GM11168 (cell line): ENCODE data around the gene NTN3.

ENCODE experiments used
- in situ Hi-C: fragments of 300-500 bp; cut with MboI; formaldehyde crosslinking; loops from one replicate; pipeline ENCODE4 v1.12.0; 2022; ENCODE audit warnings: low sequenced_read_pairs; ENCODE audit not compliant: unreplicated experiment

NTN3 gene

DNA sequence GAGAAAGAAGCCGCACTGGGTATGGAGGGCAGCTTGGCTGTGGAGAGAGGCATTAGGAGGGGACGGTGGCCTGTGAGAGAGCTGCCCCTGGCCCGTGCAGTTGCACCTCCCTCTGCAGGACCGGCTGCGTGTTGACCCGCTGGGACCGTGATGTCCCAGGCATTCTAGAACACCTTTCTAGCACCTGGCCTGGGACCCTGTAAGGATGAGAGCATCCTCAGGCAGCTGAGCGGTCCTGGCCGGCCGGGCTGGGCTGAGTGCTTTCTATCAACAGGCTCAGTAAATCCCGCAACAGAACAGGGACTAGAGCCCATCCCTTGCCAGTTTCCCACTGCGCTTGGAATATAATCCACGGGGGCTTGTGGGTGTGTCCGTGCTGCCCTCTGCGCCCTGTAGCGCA, 18.5 kb downstream of the NTN3 start:
- in situ Hi-C loops = loop anchor here (10.0 to 25.0 kb wide), 3 partner anchors 55 to 477 kb away; partner anchors contain the start of genes ABCA3, NPW and ZNF598

DNA sequence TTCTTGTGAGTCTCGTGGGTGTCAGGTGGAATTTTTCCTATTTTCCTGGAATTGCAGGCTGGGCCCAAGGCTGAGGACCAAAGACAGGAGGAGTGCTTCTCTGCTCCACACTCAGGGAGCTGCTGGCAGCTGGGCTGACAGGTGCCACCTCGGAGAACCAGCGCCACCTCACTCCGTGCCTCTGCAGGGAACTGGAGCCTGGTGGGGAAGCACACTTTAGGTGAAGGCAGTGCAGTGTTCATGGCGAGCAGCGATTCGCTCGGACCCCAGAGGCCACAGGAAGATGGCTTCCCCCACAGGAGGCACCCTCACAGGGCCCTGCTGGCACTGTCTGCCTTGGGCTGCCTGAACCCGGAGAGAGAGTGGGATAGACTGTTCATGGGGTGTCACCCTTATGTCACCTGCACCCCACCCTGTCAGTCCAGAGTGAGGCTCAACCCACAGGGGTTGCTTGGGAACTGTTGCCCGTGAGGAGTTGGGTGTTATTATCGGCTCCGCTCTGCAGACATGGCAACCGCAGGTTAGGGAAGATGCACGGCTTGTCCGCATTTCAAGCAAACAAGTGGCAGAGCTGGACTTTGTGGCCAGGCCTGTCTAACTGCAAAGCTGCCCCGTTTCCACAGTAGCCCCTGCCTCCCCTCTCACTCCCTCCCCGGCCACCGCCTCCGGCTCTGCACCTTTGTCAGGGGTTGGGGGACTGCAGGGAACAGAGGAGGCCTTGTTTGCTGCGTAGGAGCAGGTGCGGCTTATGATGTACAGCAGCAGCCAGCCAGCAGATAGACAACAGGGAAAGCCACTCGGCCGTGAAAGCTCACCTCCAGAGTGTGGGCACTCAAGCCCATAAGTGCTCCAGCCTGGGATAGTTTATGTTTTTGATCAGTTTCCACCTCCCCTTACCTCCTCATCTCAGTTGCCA, 19.4 kb downstream of the NTN3 start:
- in situ Hi-C loops = loop anchor here (25.0 kb wide), 2 partner anchors 153 to 478 kb away; partner anchors contain the start of genes ABCA3, NPW and ZNF598

DNA sequence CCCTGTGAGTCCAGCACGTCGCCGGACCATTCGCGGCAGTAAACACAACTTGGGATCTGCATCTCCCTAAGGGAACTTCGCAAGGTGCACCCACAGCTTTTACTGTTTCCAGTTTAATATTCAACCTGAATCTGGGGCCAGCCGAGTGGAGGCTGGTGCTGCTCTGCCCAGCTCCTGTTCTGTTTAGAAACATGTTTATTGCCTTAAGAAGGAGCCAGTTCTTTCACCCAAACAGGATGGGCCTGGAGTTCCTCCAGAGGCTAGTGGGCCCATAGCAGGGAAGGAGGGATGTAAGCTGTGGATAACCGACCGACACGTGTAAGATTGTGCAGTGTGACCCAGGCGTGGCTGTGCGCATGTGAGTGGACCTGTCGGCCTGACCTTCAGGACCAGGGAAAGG, 21.2 kb downstream of the NTN3 start:
- in situ Hi-C loops = loop anchor here (25.0 kb wide), 2 partner anchors 155 to 480 kb away; partner anchors contain the start of genes ABCA3, NPW and ZNF598

DNA sequence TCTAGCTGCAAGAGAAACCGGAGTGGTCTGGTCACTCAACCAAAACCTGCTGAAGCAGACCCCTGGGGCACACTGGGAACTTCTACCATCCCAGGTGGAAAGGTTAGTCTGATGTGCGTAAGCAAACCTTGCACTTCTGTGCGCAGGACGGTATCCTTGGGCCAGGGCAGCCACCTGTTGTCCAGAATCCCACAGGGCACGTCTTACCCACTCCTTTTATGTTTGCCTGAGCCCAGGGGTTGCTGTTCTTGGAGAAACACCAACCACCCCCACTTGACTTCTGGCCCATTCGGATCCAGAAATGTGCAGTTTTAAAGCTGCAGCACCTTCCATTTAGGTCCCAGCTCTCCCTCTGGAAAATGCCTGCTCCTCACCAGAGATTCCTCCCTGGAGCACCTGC, 22.5 kb downstream of the NTN3 start:
- in situ Hi-C loops = loop anchor here (25.0 kb wide), 2 partner anchors 156 to 481 kb away; partner anchors contain the start of genes ABCA3, NPW and ZNF598

DNA sequence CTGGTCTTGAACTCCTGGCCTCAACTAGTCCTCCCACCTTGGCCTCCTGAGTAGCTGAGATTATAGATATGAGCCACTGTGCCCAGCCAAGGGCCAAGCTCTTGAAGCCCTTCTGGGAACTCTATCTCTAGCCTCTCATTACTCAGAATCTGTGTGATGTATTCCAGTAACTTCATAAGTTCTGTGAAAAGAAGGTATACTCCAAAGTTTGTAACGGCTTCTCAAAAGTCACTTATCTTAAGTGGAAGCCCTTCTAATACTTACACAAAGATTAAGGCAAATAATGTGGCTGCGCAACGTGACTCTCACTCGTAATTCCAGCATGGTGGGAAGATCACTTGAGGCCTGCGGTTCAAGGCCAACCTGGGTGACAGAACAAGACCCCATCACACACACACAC, 23.5 kb downstream of the NTN3 start:
- in situ Hi-C loops = loop anchor here (25.0 kb wide), 2 partner anchors 157 to 482 kb away; partner anchors contain the start of genes ABCA3, NPW and ZNF598

DNA sequence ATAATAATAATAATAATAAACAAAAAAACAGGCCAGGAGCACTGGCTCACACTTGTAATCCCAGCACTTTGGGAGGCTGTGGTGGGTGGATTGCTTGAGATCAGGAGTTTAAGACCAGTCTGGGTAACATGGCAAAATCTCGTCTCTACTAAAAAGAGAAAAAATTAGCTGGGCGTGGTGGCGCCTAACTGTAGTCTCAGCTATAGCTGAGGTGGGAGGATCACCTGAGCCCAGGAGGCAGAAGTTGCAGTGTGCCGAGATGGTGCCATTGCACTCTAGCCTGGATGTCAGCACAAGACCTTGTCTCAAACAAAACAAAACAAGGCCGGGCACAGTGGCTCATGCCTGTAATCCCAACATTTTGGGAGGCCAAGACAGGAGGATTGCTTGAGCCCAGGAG, 23.9 kb downstream of the NTN3 start:
- in situ Hi-C loops = loop anchor here (25.0 kb wide), 2 partner anchors 158 to 483 kb away; partner anchors contain the start of genes ABCA3, NPW and ZNF598

DNA sequence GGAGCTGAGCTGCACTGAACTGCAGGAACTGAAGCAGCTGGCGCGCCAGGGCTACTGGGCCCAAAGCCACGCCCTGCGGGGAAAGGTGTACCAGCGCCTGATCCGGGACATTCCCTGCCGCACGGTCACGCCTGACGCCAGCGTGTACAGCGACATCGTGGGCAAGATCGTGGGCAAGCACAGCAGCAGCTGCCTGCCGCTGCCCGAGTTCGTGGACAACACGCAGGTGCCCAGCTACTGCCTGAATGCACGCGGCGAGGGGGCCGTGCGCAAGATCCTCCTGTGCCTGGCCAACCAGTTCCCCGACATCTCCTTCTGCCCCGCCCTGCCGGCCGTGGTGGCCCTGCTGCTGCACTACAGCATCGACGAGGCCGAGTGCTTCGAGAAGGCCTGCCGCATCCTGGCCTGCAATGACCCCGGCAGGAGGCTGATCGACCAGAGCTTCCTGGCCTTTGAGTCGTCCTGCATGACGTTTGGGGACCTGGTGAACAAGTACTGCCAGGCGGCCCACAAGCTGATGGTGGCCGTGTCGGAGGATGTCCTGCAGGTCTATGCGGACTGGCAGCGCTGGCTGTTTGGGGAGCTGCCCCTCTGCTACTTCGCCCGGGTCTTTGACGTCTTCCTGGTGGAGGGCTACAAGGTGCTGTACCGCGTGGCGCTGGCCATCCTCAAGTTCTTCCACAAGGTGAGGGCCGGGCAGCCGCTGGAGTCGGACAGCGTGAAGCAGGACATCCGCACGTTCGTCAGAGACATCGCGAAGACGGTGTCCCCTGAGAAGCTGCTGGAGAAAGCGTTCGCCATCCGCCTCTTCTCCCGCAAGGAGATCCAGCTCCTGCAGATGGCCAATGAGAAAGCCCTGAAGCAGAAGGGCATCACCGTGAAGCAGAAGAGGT, 25.4 kb downstream of the NTN3 start:
- in situ Hi-C loops = loop anchor here (25.0 kb wide), 2 partner anchors 159 to 484 kb away; partner anchors contain the start of genes ABCA3, NPW and ZNF598

DNA sequence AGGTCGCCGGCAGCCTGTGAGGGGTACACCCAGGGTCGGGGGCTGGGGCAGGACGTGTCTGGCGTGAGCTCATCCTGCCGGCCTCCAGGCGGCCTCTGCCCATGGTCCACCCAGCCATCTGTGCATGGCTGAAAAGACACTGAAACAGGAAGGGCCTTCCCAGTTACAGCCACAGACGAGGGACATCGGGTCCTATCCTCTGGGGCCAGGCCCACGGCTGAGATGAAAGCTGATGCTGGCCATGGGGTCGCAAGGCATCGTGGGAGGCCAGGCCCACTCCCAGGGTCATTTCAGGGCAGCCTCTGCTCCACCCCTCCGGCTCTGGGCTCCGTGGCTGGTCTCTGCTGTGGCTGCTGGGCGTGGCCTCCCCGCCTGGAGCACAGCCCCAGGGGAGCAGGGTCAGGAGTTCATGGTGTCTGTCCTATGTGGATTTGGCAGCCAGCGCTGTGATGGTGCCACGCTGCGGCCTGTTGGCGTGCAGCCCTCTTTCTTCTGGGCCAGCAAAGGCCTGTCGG, 26.1 kb downstream of the NTN3 start:
- in situ Hi-C loops = loop anchor here (25.0 kb wide), 2 partner anchors 160 to 485 kb away; partner anchors contain the start of genes ABCA3, NPW and ZNF598

DNA sequence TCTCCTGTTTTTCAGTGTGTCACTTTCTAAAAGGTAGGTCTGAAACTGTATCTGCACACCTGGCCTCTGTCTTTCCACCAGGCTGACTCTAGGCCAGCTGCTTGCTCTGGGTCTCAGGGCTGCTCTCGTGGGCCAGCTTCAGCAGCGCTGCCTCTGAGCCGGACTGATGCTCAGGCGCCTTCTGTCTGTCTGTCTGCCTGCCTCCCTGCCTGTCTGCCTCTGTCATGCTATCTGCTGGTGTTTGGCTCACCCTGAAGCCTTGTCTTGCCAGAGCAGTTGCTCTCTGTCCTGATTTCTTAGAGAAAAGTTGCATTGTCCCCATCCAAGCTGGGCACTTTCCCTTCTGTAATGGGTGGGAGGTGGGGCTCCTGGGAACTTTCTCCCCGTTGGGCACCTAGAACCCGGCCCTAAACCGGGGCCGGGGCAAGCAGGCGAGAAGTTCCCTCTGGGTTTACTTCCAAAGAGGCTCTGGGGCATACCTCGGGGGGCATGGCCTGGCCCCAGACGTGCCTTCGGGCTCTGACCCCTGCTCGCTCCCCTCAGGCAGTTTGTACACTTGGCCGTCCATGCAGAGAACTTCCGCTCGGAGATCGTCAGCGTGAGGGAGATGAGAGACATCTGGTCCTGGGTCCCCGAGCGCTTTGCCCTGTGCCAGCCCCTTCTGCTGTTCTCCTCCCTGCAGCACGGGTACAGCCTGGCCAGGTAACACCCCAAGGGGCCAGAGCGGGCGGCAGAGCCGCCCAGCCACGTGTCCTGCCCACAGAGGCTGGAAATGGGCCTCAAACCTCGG, 26.8 kb downstream of the NTN3 start:
- in situ Hi-C loops = loop anchor here (25.0 kb wide), 2 partner anchors 161 to 486 kb away; partner anchors contain the start of genes ABCA3, NPW and ZNF598

DNA sequence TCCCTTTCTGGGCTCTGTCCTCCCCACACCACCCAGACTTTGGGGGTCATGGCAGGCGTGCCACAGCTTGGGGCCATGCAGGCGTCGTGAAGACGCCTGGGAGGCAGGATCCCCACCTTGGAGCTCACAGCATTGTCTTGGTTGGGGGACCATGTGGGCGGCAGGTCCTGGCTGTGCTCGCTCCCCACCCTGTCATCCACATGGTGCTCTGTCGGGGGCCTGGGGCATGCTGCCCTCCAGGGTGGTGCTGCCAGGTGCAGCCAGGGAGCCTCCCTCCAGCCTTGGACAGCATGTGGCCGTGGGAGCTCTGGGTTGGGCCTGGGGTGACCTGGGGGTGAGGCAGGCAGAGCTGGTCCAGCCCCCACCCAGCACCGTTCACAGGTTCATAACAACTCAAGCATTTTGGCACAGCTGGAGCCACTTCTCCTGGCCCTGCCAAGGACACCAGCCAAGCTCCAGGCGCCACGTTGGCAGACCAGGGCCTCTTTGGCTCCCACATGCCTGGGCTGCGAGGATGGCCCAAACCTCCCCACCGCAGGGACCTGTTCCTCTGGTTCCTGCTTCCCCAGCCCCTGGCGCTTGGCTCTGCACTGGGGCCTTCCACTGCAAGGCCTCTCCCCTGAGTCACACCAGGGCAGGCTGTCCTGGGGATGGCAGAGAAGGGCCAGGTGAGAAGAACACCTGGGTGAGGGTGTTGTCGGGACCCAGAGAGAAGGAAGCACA, 27.6 kb downstream of the NTN3 start:
- in situ Hi-C loops = loop anchor here (25.0 kb wide), 2 partner anchors 161 to 486 kb away; partner anchors contain the start of genes ABCA3, NPW and ZNF598

DNA sequence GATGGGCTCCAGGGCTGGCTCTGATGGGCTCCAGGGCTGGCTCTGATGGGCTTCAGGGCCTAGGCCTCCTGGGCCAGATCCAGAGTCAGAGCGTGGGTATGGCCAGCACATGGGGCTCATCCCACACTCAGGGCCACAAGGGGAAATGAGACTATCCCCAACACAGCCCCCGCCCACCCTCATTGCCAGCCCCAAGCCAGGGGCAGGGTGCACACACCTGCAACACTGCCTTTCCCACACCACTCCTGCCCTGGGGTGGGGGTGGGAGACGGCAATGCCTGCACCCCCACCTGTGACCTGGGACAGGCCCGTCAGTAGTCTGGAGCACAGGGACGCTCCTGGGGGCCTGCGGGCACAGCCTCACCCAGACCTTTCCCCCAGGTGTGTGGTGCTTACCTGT, 28.4 kb downstream of the NTN3 start:
- in situ Hi-C loops = loop anchor here (25.0 kb wide), 2 partner anchors 162 to 487 kb away; partner anchors contain the start of genes ABCA3, NPW and ZNF598

DNA sequence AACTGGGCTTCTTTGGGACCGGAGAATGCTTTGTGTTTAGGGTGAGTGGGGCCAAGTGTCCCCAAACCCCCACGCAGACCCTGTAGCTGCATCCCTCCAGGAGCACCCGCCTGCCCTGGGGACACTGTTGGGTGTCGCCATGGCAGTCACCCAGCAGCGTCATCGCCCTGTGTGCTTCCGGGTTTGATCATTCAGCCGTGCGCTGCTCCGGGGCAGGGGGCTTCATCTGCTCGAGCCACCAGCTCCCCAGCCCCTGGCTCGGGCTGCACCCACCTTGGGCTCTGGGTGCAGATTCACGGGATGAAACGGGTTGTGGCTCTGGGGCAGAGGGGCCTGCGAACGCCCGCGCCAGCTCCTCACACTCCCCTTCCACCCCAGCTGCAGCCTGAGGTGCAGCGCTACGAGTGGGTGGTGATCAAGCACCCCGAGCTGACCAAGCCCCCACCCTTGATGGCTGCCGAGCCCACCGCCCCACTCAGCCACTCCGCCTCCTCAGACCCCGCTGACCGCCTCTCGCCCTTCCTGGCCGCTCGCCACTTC, 28.9 kb downstream of the NTN3 start:
- in situ Hi-C loops = loop anchor here (25.0 kb wide), 2 partner anchors 163 to 488 kb away; partner anchors contain the start of genes ABCA3, NPW and ZNF598

DNA sequence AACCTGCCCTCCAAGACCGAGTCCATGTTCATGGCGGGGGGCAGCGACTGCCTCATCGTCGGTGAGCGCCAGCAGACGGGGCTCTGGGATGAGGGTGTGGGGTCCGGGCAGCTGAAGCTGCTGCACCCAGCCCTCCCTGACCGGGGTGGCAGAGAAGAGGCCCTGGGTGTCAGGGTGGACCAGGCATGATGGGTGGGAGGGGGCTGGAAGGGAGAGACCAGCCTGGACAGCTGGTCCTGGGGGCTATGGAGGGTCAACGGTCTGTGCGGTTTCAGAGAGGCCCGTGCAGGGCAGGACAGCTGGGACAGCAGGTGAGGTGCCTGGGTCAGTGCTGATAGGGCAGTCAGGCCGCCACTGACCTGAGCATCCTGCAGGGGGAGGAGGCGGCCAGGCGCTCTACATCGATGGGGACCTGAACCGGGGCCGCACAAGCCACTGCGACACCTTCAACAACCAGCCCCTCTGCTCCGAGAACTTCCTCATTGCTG, 29.4 kb downstream of the NTN3 start:
- in situ Hi-C loops = no loop called here

DNA sequence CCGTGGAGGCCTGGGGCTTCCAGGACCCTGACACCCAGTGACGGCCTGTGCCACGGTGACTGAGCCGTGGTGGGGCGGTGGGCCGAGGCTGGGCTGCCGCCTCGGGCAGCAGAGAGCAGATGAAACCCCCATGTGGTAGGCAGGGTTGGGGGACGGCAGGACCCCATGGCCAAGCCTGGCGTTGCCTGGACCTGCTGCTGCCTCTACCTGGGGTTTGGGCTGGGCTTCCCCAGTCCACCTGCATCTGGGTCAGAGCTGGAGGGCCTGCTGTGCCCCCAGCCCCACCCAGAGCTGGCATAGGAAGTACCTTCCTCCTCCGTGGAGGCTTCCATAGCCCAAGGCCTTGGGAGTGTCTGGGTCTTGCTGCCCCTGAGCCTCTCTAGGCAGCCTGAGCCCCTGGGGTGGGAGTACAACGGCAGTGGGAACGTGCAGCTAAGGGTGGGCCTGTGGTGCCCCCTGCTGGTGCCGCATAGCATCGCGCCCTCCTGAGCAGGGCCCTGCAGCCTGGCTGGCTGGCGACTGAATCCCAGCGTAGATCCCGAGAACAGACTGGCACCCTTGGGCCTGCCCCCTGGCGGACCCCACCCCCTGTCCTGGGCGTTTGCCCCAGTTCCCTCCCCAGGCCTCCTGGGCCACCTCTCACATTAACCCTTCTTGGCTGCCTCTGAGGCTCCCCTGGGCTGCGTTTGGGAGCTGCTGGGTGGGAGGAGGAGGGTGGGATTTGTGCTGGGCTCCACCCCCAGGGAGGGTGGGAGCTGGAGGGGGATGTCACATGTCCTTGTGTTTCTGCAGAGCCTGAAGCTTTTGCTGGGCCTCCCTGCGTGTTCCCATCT, 30.0 kb downstream of the NTN3 start:
- in situ Hi-C loops = no loop called here

DNA sequence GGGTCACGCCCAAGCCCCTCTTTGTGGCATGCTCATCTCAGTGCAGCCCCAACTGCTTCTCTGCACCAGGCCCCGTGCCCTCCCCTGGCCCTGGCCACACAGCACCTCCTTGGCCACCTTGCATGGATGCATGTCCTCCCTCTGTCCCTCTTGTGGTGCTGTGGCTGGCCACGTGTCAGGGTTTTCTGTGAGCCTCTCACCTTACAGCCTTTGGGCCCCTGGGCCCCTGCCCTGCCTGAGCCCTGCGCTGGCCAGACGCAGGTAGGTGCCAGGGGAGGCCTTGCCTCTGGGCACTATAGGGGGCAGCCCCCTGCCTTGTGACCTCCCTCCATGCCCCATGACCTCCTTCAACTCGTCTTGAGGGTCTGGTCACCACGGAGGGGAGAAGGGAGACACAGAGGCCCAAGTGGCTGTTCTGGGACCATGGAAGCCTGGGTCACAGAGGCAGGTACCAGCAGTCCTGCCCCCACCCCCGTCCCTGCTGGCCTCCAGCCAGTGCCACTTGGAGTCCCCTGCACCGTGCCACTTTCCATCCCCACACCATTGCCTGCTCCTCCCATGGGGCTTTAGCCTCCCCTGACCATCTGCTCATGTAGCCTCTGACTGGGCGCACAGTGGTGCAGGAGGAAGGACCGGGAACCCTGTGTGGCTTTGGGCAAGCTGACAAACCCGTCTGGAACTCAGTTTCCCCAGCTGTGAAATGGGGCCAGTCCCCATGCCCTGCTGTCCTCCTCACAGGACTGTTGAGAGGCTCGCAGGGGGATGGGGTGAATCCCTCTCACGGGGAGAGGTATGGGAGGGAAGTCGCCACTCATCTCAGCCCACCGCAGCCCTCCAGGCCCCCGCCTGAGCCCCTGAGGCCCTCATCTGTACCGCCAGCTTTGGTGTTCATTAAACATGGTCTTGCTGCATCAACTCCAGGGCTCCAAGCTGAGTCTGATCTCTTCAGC, 31.1 kb downstream of the NTN3 start:
- in situ Hi-C loops = no loop called here

DNA sequence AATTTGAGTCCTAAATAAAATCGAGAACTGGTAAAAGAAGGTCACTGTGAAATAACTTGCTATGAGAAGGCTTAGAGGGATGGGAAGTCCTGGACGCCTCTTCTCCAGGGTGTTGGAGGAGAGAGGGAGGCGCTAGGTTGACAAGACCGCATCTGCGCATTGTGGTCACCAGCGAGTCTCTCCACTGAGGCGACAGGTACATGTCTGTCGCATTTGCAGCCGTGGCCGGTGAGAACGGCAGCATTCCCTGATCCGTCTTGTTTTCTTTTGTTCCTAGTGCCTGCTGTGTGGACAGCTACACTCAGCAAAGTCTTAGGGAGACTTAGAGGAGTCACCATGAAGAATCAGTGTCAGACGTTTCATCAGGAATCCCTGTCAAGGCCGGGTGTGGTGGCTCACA, 34.6 kb downstream of the NTN3 start:
- in situ Hi-C loops = no loop called here
